H1 (cell line): ENCODE results near the gene PDE4D.

Experiments used
- ATF2 ChIP-seq: IDR thresholded peaks from 2 replicates; pipeline ENCODE4 v1.6.1; 2012; ENCODE audit warnings: low read length, inconsistent platforms
- ATF3 ChIP-seq: IDR thresholded peaks from 2 replicates; pipeline ENCODE4 v1.6.1; 2011; ENCODE audit warnings: low read depth, mild to moderate bottlenecking, low read length; ENCODE audit not compliant: insufficient read depth
- BCL11A ChIP-seq, 2 experiments: IDR thresholded peaks; one replicate each; pipeline ENCODE4 v1.6.1; 2011; ENCODE audit warnings: low read depth in 2 of 2, low read length in 2 of 2, mild to moderate bottlenecking in 2 of 2
- CTCF ChIP-seq, 3 experiments: IDR thresholded peaks; 1 replicate in 2 of 3; 2 replicates in 1 of 3; pipeline versions ENCODE4 v1.5.1 to v1.6.1; 2011; ENCODE audit warnings: low read length in 3 of 3, mild to moderate bottlenecking in 3 of 3, inconsistent platforms in 2 of 3, low read depth in 1 of 3, moderate library complexity in 1 of 3; ENCODE audit not compliant: insufficient read depth in 1 of 3; ENCODE audit errors: control extremely low read depth in 1 of 3
- E2F6 ChIP-seq: IDR thresholded peaks from 2 replicates; pipeline ENCODE4 v1.6.1; 2012; ENCODE audit warnings: inconsistent platforms
- EP300 ChIP-seq, 2 experiments: IDR thresholded peaks; 1 replicate in 1 of 2; 2 replicates in 1 of 2; pipeline ENCODE4 v1.6.1; 2011 to 2012; ENCODE audit warnings: low read depth in 2 of 2, low read length in 2 of 2, mild to moderate bottlenecking in 2 of 2, borderline replicate concordance in 1 of 2, inconsistent platforms in 1 of 2, moderate library complexity in 1 of 2
- EZH2 ChIP-seq: fragments of 200-600 bp; sonication (generic); IDR thresholded peaks from 2 replicates; pipeline ENCODE4 v1.7.1; 2012; ENCODE audit warnings: low read depth, mild to moderate bottlenecking, moderate library complexity, low read length, inconsistent platforms; ENCODE audit not compliant: severe bottlenecking
- GABPA ChIP-seq: IDR thresholded peaks from 2 replicates; pipeline ENCODE4 v1.6.1; 2011; ENCODE audit warnings: mild to moderate bottlenecking, low read length, moderate library complexity, borderline replicate concordance; ENCODE audit not compliant: insufficient read depth
- JUN ChIP-seq: IDR thresholded peaks from 2 replicates; pipeline ENCODE4 v1.6.1; 2011; ENCODE audit warnings: low read depth, mild to moderate bottlenecking, improper control_type of control experiment, low read length
- KDM5A ChIP-seq: fragments of 200-600 bp; IDR thresholded peaks from 2 replicates; pipeline ENCODE4 v1.7.1; 2012; ENCODE audit warnings: mild to moderate bottlenecking, low read length, inconsistent platforms, mixed read lengths
- POLR2A ChIP-seq, 2 experiments: IDR thresholded peaks; 1 replicate in 1 of 2; 2 replicates in 1 of 2; pipeline ENCODE4 v1.6.1; 2011; ENCODE audit warnings: low read depth in 2 of 2, low read length in 2 of 2, mild to moderate bottlenecking in 2 of 2; ENCODE audit errors: control extremely low read depth in 1 of 2
- TAF1 ChIP-seq: IDR thresholded peaks from 2 replicates; pipeline ENCODE4 v1.6.1; 2011; ENCODE audit warnings: mild to moderate bottlenecking, low read depth, low read length
- USF2 ChIP-seq: IDR thresholded peaks from 2 replicates; pipeline ENCODE4 v1.6.1; 2011; ENCODE audit warnings: low read length, improper control_type of control experiment
- ZNF274 ChIP-seq: IDR thresholded peaks from 2 replicates; pipeline ENCODE4 v1.7.0; 2012; ENCODE audit warnings: low read length, borderline replicate concordance; ENCODE audit errors: extremely low read depth

GRCh38 chr5:59467969-59468368, 425.6 kb downstream of the PDE4D start:
- TF ChIP-seq CTCF (IDR thresholded peaks at IDR 0.05; ENCODE audit: control extremely low read depth in 1 of 3, insufficient read depth in 1 of 3, low read depth in 1 of 3, low read length in 3 of 3) (no peak), POLR2A (IDR thresholded peaks at IDR 0.05; ENCODE audit: control extremely low read depth in 1 of 2, low read depth in 2 of 2, low read length in 2 of 2) (no peak), ATF3 (no peak), USF2 (no peak), GABPA (no peak), E2F6 (no peak), JUN (no peak), ATF2 (no peak), TAF1 (no peak), KDM5A (no peak), ZNF274 (no peak), BCL11A (IDR thresholded peaks at IDR 0.05; ENCODE audit: low read depth in 2 of 2, low read length in 2 of 2) (no peak), EP300 (IDR thresholded peaks at IDR 0.05; ENCODE audit: borderline replicate concordance in 1 of 2, low read depth in 2 of 2, low read length in 2 of 2) (no peak), EZH2 (no peak)
